Right lung (tissue), 5 donors: Measurements from ENCODE around the gene PVALEF. TPM values are rescaled to one million over a fixed set of nuclear protein-coding genes. Genes with fewer than 3 reads are reported as not detected.

Source experiments
- DNase-seq, 2 donors: peaks; one replicate each; pipeline ENCODE4 v3.0.0-alpha.2; 2013
- polyA plus RNA-seq, 5 donors: library from polyadenylated mRNA; unstranded; fragments of 120-200 nt; gene quantifications; one replicate each; pipeline versions ENCODE4 v1.2.1 to v1.2.3, GENCODE V29; 2013; ENCODE audit warnings: inconsistent platforms in 1 of 5, low replicate concordance in 1 of 5; ENCODE audit not compliant: insufficient read length in 5 of 5, insufficient read depth in 1 of 5

PVALEF gene
- polyA plus RNA-seq, 5 donors, result 0.13 to 0.35 (median 0.23) TPM; not detected in 2

DNA sequence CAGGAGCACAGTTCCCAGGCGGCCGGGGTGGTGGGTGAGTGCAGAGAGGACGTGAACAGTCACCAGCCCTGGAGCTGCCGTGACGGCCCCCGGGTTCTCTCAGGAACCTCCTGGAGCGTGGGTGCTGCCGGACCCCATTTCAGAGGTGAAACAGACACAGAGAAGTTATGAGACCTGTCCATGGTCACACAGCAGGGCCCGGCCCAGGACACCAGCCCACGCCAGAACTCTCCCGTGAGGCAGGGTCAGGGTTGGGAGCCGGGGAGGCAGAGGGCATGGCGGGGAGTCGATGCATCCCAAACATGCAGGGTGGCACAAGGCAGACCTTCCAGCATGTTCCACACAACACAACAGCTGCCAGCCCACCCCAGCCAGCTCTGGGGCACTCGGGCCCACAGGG is 3.8 kb upstream of the PVALEF start:
- DNase-seq, result no peak

DNA sequence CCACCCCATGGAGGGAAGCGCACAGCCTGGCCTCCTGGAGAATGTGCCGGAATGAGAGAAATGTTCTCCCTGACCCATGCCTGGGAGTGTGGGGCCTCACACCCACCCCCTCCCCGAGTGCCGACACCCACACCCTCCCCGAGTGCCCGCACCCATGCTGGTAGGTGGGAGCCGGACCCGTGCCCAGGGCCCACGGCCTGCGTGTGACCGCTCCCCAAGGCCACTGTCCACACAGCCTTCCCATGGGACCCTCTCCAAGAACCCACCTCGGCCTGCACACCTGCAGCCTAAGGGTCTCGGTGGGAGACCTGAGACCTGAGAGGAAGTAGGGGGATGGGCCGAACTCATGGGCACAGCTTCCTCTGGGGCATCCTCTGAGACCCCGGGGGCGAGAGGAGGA is 3.3 kb upstream of the PVALEF start:
- DNase-seq, result no peak

DNA sequence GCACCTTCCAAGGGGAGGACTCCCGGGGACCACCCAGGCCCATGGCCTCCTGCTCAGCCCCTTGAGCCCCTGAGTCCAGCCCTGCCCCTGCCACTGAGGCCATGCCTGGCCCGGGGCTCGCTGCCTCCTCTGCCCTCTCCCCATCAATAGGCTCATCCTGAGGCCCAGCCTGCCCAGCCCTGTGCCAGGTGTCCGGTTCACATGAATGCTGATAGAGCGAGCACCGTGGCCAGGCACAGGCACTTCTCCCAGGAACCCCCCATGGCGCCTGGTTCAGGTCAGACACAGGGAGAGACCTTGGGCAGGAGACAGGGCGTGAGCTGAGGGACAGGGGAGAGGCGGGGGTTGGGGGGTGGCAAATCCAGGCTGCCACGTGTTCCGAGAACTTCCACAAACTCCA is 2.8 kb upstream of the PVALEF start:
- no peak for DNase-seq

DNA sequence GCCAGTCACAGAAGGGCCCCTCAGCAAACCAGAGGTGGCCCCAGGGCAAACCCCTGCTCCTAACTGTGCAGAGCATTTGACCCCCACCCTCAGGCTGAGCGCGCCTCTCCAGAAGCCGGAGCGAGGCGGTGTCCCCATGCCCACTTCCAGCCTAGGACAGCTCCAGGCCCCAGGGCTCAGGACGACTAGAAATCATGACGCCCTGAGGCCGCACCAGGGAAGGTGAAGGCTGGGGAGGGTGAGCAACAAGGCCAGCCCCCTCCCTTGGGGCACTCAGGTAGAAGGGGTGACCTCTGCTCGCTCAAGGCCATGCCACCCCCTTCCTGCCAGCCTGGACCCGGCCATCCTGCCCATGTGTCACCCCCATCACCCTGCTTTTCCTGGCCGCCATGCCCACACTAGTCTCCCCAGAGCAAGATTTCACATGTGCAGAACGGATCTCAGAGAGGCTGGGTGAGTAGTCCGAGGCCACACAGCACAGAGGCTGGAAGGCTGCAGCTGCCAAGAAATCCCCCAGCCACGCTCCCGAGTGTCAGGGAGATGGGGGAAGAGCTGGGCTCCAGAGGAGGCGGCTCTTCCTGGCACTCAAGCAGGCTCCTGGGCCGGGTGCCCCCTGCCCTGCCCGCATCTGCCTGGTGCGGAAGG is 2.1 kb upstream of the PVALEF start:
- DNase-seq, result no peak

DNA sequence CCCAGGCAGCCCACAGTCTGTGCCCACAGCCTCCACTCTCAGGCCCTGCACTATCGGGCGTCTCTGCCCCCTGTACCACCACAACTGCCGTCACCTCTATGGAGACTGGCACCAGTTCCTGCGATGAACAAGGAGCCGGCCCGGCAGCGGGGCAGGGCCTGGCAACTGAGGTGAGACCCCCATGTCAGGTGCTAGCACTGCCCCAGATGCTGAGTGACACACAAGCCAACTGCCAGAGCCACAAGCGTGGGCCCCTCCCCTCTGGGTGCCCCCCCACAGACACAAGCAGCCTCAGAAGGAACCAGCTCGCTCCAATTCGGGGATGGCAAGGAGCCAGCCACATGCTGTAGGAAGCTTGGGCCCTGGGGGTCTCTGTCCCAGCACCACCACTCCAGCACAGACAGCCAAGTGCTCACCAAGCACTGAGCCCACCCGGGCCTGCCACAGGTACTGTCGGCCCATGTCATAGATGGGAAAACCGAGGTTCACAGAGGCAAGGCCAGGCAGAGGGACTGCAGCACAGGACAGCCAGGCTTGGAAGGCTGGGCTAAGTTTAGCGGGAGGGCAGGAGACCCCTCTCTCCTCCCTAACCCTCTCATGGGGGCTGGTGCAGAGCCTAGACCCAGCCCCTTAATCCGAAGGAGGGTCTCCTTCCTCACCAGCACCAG is 1.5 kb upstream of the PVALEF start:
- no peak for DNase-seq

DNA sequence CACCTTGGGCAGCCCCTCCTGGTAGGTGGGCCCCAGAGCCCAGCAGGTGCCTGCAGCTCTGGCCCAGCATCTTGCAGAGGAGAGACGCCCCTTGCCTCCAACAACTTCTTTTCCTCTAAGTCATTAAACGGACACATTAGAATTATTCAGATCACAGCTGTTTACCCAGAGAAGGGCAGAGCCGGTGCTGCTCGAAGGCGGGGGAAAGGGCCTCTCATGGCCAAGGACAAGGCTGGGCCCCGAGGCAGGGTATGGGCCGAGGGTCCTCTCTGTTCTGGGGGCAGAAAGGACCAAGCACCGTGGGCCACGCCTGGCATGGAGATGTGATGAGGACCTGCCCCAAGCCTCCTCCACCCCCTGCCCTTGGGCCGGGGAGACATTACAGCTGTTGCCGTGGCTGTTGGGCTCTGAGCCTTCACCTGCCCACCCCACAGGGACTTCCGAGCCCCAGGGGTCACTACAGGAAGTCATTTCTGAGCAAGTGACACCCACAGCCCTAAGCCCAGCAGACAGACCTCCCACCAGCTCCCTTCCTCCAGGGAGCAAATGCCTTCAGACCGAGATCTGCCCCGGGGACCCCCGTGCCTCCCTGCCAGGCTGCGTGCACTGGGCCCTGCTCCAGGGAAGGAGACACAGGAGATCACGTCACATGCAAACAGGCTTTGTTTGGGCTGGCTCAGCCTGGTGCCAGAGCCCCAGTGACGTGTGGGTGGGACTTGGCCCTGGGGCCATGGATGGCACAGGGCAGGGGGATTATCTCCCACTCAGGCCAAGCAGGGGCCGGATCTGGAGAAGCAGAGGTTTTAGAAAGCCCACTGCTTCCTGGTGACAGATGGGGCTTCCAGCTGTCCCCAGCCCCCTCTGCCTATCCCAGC is 699 bp upstream of the PVALEF start:
- no peak for DNase-seq

DNA sequence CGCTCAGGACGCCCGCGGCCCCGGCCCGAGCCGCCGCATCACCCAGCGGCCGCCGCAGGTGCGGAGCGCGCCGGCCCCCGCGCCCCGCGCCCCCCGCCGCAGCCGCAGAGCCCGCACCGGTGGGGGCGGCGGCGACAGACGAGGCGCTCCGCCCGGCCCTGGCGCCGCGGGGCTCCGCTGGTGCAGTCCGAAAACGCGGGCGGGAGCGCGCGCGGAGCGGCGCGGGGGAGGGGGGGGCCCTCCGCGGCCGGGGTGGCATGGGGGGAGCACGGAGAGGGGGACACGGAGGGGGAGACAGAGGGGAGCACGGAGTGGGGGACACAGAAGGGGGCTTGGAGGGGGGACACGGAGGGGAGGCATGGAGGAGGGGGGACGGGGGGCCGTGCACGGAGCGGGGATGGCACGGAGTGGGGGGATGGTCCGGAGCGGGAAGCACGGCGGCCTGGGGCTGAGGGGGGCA is 756 bp downstream of the PVALEF start, which contains the start of gene AATK:
AATK (minus strand) TSS at position 189 of the 460 bp plus-strand sequence. CDS start 229 bp downstream, outside the sequence.
- DNase-seq, result no peak

DNA sequence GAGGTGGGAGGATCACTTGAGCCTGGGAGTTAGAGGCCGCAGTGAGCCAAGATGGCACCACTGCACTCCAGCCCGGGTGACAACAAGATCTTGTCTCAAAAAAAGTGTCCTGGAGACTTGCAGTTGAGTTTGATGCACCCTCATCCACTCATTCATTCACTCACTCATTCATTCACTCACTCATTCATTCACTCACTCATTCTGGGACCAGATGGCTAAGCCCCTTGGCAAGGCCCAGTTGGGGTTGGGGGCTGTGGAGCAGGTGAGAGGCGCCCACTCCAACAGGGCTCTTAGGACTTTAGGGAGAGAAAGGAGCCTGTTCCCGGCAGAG is 1.9 kb downstream of the PVALEF start:
- no peak for DNase-seq

DNA sequence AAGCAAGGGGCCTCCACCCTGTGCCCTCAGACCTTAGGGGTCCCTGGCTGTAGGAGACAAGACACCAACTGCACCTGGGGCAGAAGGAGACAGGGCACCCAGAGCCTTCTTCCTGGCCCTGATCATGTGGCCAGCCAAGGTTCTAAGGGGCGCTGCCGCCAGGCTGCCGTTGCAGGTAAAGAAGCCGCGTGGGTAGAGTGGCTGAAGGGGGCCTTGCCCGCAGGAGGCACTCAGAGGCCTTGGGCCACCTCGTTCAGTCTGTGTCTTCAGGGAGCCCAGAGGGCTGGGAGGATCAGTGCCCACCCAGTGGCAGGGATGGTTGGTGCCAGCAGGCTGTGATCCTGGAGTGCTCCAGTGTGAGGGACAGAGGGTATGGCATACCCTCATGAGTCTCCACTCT is 2.3 kb downstream of the PVALEF start:
- DNase-seq, result no peak

DNA sequence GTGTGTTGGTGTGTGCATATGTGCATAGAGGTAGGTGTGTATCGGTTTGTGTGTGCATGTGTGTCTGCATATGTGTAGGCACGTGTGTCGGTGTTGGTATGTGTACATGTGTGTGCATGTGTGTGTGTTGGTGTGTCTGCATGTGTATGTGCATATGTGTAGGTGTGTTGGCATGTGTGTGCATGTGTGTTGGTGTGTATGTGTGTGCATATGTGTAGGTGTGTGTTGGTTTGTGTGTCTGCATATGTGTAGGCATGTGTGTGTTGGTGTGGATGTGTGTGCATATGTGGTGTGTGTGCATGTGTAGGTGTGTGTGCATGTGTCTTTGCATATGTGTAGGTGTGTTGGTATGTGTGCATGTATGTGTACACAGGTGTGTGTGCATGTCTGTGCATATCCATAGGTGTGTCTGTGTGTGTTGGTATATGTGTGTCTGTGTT is 4.6 kb downstream of the PVALEF start:
- DNase-seq, result no peak

DNA sequence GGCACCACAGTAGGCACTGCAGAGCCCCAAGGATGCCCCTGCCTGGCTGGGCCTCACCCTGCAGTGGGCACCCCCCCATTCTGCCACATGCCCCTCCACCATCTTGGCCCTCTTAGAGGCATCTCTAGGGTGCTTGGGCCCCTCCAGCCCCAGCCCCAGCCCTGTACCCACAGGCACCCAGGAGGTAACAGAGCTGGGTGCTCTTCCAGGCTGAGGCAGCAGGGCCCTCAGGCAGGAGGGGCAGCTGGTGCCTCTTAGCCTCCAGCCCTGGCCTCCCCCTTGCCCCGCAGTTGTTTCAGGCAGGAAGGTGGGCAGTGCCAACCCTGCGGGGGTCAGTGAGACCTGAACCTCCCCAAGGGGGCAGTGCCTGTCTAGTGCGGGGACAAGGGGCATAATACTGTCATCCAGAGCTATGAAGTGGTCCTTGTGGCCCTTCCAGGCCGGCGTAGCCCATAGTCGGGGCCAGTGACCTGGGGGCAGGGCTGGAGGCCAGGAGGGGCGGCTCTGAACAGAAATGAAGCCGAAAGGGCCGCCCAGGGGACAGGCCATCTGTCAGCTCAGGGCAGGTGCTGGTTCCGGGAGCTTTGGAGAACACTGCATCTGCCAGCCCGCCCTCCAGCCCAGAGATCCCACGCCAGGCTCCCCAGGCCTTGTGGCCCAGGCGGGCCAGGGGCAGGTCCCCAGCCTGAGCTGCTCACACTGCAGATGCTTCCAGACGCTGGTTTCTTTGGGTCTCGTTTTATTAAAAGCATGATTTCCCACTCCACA is 5.6 kb downstream of the PVALEF start:
- no peak for DNase-seq

DNA sequence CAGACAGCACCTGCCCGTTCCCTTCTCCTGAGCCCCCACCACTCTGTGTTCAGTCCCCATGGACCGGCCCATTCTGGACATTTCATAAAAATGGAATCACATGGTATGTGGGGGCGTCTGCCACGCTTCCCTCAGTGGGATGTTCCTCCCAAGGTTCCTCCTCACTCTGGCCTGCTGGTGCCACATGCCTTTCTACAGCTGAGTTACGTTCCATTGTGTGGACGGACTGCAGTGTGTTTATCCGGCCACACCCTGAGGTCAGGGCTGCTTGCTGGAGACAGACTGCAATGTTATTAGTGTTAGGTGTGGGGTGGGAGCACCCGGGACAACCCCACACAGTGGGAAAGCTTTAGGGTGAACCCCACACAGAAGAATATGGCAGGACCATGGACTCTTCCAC is 6.6 kb downstream of the PVALEF start:
- no peak for DNase-seq

DNA sequence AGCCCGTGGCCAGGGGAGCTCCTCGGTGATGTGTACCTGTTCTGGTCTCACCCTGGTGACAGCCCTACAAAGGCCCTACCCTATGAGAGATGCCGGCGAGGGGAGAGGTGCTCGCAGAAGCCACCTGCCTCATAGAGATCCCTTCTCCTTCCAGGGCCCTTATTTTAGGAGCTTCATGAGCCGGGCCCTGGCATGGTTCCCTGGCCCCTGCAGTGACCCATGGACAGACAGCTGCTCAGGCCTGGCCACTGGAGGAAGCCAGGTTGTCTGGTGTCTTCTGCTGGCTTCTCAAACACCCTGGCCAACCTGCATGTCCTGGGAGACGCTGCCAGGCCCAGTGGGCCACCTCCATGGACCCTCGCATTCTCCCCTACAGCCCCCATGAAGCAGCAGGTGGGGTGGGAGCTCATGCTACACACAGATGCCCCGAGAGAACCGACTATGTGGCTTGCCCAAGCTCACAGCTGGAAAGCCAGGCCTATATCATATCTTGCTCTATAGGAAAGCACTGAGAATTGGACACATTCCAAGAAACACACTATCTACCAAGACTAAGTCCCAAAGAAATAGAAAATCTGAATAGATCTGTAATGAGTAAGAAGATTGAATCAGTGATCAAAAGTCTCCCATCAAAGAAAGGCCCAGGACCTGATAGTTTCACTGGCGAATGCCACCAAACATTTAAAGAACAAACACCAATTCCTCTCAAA is 7.9 kb downstream of the PVALEF start:
- no peak for DNase-seq

DNA sequence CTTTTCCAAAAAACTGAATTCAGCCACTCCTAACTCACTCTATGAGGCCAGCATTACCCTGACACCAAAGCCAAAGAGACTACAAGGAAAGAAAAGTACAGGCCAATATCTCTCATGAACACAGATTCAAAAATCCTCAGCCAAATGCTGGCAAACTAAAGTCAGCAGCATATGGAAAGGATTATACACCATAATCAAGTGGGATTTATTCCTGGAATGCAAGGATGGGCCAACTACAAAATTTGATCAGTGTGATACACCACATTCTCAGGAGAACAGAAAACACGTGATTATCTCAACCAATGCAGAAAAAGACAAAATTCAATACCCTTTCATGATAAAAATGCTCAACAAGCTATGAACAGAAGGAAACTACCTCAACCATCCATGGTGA is 8.5 kb downstream of the PVALEF start:
- no peak for DNase-seq

DNA sequence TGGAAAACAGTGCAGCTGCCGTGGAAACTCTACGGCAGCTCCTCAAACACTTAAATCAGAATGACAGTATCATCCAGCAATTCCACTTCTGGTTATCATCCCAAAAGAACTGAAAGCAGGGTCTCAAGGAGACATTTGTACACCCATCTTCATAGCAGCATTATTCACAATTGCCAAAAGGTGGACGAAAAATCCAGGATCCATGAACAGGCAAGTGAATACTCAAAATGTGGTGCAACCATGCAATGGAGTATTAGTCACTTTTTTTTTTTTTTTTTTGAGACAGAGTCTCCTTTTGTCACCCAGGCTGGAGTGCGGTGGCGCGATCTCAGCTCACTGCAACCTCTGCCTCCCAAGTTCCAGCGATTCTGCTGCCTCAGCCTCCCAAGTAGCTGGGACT is 11.4 kb downstream of the PVALEF start:
- no peak for DNase-seq

DNA sequence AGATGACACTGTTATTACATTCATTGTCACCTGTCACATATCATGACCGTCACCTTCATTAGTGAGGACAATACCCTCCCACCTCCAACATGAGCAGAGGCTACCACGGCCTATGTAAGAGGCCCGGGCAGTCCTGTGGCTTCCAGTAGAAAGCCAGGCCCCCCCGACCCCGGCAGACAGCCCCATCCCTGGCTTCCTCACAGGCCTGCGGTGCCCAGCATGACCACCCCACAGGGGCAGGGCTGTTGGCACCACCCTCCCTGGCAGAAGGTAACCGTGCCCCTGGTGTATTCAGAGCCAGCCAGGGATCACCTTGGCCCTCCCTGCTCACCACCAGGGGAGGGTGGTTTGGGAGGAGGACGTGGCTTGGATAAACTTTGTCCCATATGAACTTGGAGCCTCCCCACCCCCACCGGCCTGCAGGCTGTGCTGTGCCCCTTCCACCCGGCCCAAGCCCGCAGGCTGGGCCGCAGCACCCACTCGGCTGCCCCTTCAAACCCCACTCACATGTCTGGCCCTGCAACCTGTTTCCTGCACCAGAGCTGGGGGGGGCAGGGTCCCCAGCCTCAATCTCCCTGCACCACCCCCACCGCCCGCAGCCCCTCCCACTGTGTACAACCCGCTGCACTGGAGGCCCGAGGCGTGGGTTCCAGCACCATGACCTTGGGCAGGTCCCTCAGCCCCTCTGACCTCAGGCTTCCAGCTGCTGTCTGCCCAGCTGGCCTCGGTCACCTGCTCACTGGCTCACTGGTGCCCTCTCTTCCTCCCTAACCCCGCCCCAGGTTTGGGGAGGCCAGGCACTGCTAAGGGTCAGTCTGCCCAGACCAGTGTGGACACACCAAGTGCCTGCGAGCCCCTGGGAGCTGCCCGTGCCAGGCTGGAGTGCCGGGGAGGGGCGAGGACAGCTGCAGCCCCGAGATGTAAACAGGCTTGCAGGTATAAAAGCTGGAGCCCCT is 13.1 kb downstream of the PVALEF start:
- DNase-seq, result no peak

DNA sequence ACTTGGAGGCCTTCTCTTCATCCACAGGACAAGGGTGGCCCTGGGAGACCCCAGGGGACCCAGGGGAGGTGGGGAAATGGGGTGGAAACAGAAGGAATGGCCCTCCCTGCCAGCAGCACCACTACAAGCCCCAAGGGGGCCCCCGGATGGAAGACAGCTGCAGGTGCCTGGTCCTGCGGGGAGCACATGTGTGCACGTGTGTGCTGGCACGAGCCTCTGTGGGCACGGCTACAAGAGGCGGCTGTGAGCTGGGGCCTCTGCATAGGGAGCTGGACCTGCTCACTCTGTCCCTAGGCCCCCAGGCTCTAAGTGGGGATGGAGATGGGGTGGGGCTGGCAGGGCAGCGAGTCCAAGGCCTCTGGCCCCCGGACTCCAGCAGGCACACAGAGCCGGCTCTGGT is 13.9 kb downstream of the PVALEF start:
- DNase-seq, result no peak

DNA sequence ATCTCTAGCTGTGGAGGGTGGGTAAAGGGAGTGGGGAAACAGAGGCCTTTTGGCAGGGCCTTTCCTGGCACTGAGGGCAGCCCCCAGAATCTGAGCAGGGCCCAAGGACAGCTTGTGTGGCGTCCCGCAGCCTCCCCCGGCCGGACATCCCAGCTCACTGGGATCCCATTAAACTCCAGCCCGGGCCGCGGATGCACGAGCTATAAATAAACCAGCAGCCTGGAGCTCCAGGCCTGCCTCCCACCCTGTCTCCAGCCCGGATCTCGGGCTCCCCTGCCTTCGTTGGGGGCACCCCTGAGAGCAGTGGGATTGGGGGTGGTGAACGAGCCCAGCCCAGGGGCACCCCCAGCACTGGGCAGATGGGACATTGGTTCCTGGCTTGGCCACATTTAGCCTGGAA is 14.6 kb downstream of the PVALEF start:
- no peak for DNase-seq

DNA sequence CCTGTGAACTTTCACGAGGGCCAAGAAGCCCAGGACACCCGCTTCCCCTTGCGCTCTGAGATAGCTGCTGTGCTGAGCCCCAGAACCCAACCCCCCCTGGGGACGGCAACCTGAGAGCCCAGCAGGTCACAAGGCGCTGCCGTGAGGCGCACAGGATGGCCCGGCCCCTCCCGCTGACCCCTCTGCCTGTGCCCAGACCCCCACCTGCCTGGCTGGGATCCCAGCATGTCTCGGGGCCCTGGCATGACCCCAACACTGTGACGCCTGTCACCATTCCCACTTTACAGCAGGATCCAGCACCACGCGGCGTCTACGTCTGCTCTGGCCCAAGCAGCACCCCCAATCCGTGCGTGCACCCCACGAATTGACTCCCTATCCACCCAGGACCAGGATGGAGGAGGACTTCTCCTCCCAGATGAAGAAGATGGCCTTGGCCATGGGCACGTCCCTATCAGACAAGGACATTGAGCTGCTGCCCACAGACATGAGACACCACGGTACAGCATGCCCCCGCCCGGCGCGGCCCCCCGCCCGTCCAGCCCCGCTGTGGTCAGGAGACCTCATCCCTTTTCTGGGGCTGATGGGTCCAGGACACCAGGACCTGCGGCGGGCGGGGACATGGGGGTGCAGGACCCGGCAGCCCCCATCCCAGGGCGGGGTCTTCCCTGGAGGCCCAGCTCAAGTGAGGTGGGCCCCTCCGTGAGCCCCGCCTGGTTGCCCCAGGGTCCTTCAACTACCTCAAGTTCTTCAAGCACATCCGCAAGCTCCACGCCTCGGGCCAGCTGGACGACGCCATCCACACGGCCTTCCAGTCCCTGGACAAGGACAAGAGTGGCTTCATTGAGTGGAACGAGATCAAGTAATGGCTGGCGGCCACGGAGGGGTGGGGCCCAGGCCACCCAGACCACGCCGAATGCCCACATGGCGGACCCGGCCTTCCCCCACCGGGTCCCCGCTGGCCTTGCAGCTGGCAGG is 15.8 kb downstream of the PVALEF start:
- DNase-seq, result no peak
